ENCODE measurements around the gene NDUFS1. TPM values are rescaled to one million over a fixed set of nuclear protein-coding genes. Genes with fewer than 3 reads are reported as not detected.

NDUFS1 gene
- total and polyA plus RNA-seq, 2 of the 8 experiments (the other 6 are each of a cell fraction or from before 2014, with no cell fraction given) = 42.1 to 97.0 TPM

GRCh38 chr2:206198677-206199076, 39.4 kb upstream of the NDUFS1 start:
- ChIA-PET POLR2A (ENCODE audit: partially characterized antibody) (interaction anchor here (0.9 kb wide), 1 partner anchor 22 kb away, joined by 3 read pairs; no protein-coding TSS in a partner anchor), CTCF (ENCODE audit: partially characterized antibody) (interaction anchor here (0.9 to 1.1 kb wide), 2 partner anchors 10 to 22 kb away, joined by 3 read pairs; no protein-coding TSS in a partner anchor)
- DNase-seq (ENCODE audit: low read depth in 1 of 2, low spot score in 2 of 2) (no peak), FAIRE-seq (no peak)
- no peak overlapping the region for H2AFZ ChIP-seq (ENCODE audit: low read length)
- H2BK20ac ChIP-seq (ENCODE audit: low read length) = no peak overlapping the region
- H4K8ac ChIP-seq (ENCODE audit: extremely low read depth, insufficient read depth, low read length) = no peak overlapping the region
- H3K23ac ChIP-seq (ENCODE audit: insufficient read length) = no peak overlapping the region
- no peak overlapping the region for H2BK15ac ChIP-seq (ENCODE audit: low read length)
- no peak overlapping the region for H3K27ac ChIP-seq (ENCODE audit: low read depth, low read length)
- no peaks in the 10 kb centered on the region for H3K27me3 ChIP-seq (replicated peaks in 1 of 4; ENCODE audit: control insufficient read depth in 3 of 4, extremely low read depth in 1 of 4, insufficient read depth in 3 of 4, low read length in 3 of 4)
- H3K14ac ChIP-seq (ENCODE audit: insufficient read length) = no peak overlapping the region
- no peak overlapping the region for H2BK12ac ChIP-seq (ENCODE audit: low read depth, low read length)
- no peak overlapping the region for H2AK5ac ChIP-seq (ENCODE audit: low read depth, low read length)
- H3K9ac ChIP-seq (replicated peaks in 1 of 4; ENCODE audit: extremely low read depth in 1 of 4, low read depth in 3 of 4, low read length in 3 of 4) = no peak overlapping the region
- H4K5ac ChIP-seq (ENCODE audit: insufficient read length, low read depth, low read length) = no peak overlapping the region
- no peak overlapping the region for H3K56ac ChIP-seq (replicated peaks; ENCODE audit: insufficient read length, low read depth, low read length)
- H3K18ac ChIP-seq (ENCODE audit: extremely low read depth, low read length) = no peak overlapping the region
- no peak overlapping the region for H2BK5ac ChIP-seq (ENCODE audit: low read depth, low read length)
- no peak overlapping the region for H3K4me3 ChIP-seq (ENCODE audit: extremely low read depth in 1 of 4, insufficient read depth in 2 of 4, low read depth in 3 of 4, low read length in 4 of 4)
- no peak overlapping the region for H2BK120ac ChIP-seq (replicated peaks; ENCODE audit: low read depth, low read length)
- 100% methylated on average over 1 of the region's 1 CpG; no CpG with 5 or more reads in 1 of the 2 experiments for WGBS, 2 experiments (ENCODE audit: extremely low coverage in 1 of 2, insufficient coverage in 1 of 2, insufficient read length in 1 of 2, insufficient replicate concordance in 2 of 2, low coverage in 1 of 2, low lambda C conversion rate in 2 of 2, missing lambda C conversion rate in 1 of 2)
- H3K23me2 ChIP-seq (ENCODE audit: low read depth, low read length) = no peaks in the 10 kb centered on the region
- H3K4me2 ChIP-seq (ENCODE audit: insufficient read depth in 1 of 2, low read depth in 2 of 2, low read length in 2 of 2) = no peak overlapping the region
- H4K20me1 ChIP-seq (replicated peaks in 1 of 2; ENCODE audit: control insufficient read depth in 1 of 2, insufficient read depth in 2 of 2, low read length in 2 of 2) = no peaks in the 10 kb centered on the region
- no peak for TF ChIP-seq SP2 (IDR thresholded peaks at IDR 0.05; ENCODE audit: low read length)
- no peaks in the 10 kb centered on the region for H3K79me2 ChIP-seq (ENCODE audit: control insufficient read depth in 1 of 2, insufficient read depth in 2 of 2, low read length in 2 of 2)
- no peak overlapping the region for H4K91ac ChIP-seq (replicated peaks; ENCODE audit: insufficient read length, low read length)
- no peaks in the 10 kb centered on the region for H3K79me1 ChIP-seq (ENCODE audit: low read depth, low read length)
- H3K4me1 ChIP-seq (replicated peaks in 1 of 4; ENCODE audit: control insufficient read depth in 3 of 4, insufficient read depth in 4 of 4, low read length in 3 of 4) = no peaks in the 10 kb centered on the region; a peak in 1 of 7 replicates
- no peak overlapping the region for H3K4ac ChIP-seq (replicated peaks; ENCODE audit: insufficient read length, low read depth, low read length)
- H3K36me3 ChIP-seq (ENCODE audit: control insufficient read depth in 2 of 4, insufficient read depth in 4 of 4, low read length in 3 of 4) = no peaks in the 10 kb centered on the region
- no peaks in the 10 kb centered on the region for H3K9me3 ChIP-seq (ENCODE audit: insufficient read depth in 2 of 2, low read depth in 1 of 2, low read length in 1 of 2)

Data from H1 (cell line).